ENCODE results near the gene PRCD.

The PRCD gene

GRCh38 chr17:76570877-76571471 is 31.1 kb downstream of the PRCD start:
- DNase-seq (ENCODE audit: low spot score), result no peak

GRCh38 chr17:76572201-76572910 is 32.5 kb downstream of the PRCD start:
- no peak for DNase-seq (ENCODE audit: low spot score)

GRCh38 chr17:76573096-76573495 is 33.3 kb downstream of the PRCD start:
- DNase-seq (ENCODE audit: low spot score), result no peak

GRCh38 chr17:76574166-76574565 is 34.3 kb downstream of the PRCD start:
- no peak for DNase-seq (ENCODE audit: low spot score)

GRCh38 chr17:76575570-76575969 is 35.7 kb downstream of the PRCD start:
- no peak for DNase-seq (ENCODE audit: low spot score)

- DNase-seq (ENCODE audit: low spot score), result no peak
These were observed 36.3 kb downstream of the PRCD start for GRCh38 chr17:76576189-76576588.

GRCh38 chr17:76577876-76578275 is 38.0 kb downstream of the PRCD start:
- no peak for DNase-seq (ENCODE audit: low spot score)

- no peak for DNase-seq (ENCODE audit: low spot score)
These were observed 38.5 kb downstream of the PRCD start for GRCh38 chr17:76578376-76578775.

GRCh38 chr17:76579281-76579680 is 39.4 kb downstream of the PRCD start:
- no peak for DNase-seq (ENCODE audit: low spot score)

- no peak for DNase-seq (ENCODE audit: low spot score)
These were observed 41.7 kb downstream of the PRCD start for GRCh38 chr17:76581515-76581914.

GRCh38 chr17:76582660-76583059 is 42.8 kb downstream of the PRCD start:
- DNase-seq (ENCODE audit: low spot score), result no peak

GRCh38 chr17:76584427-76585032 is 44.7 kb downstream of the PRCD start:
- no peak for DNase-seq (ENCODE audit: low spot score)

GRCh38 chr17:76585033-76585648 is 45.3 kb downstream of the PRCD start:
- DNase-seq (ENCODE audit: low spot score), result no peak

GRCh38 chr17:76585649-76586593 is 46.1 kb downstream of the PRCD start, which contains the start of gene ST6GALNAC2:
ST6GALNAC2 (minus strand) TSS chr17:76585860; CDS start chr17:76585808, 52 bp downstream.
- DNase-seq (ENCODE audit: low spot score), result peak; percentile 30

GRCh38 chr17:76586741-76587487 is 47.1 kb downstream of the PRCD start:
- DNase-seq (ENCODE audit: low spot score), result no peak

- no peak for DNase-seq (ENCODE audit: low spot score)
These were observed 48.3 kb downstream of the PRCD start for GRCh38 chr17:76588182-76588581.

- DNase-seq (ENCODE audit: low spot score), result no peak
These were observed 53.6 kb downstream of the PRCD start for GRCh38 chr17:76593384-76593826.

- no peak for DNase-seq (ENCODE audit: low spot score)
These were observed 54.1 kb downstream of the PRCD start for GRCh38 chr17:76593959-76594358.

GRCh38 chr17:76594690-76595089 is 54.8 kb downstream of the PRCD start:
- DNase-seq (ENCODE audit: low spot score), result no peak
